Transverse colon (tissue), 4 donors: ENCODE results near the gene ADK. TPM values are rescaled to one million over a fixed set of nuclear protein-coding genes. Genes with fewer than 3 reads are reported as not detected.
"Not testable (repeated sequence)": the region's sequence is repeated elsewhere in the genome, so short reads cannot be mapped to it uniquely, and the experiment has no call there.

Source experiments
- DNase-seq: peaks from one replicate; pipeline ENCODE4 v3.0.0-alpha.2; 2019
- H3K27ac ChIP-seq, 4 donors: fragments of 200-600 bp; sonication (generic); 2 replicates each; pipeline ENCODE4 v1.5.1; 2016 to 2018; ENCODE audit warnings: inconsistent platforms in 4 of 4
- H3K27me3 ChIP-seq: fragments of 200-600 bp; sonication (generic); 2 replicates; pipeline ENCODE4 v1.5.1; 2017; ENCODE audit warnings: inconsistent platforms
- H3K36me3 ChIP-seq, 4 donors: fragments of 200-600 bp; sonication (generic); 2 replicates each; pipeline ENCODE4 v1.5.1; 2017 to 2019; ENCODE audit warnings: inconsistent platforms in 4 of 4
- H3K4me1 ChIP-seq, 4 donors: fragments of 200-600 bp; sonication (generic); 2 replicates each; pipeline ENCODE4 v1.5.1; 2017 to 2020; ENCODE audit warnings: inconsistent platforms in 4 of 4
- H3K4me3 ChIP-seq, 4 donors: fragments of 200-600 bp; sonication (generic); 1 replicate in 1 of 4; 2 replicates in 3 of 4; pipeline versions ENCODE4 v1.5.1 to v1.6.1; 2017 to 2019; ENCODE audit warnings: inconsistent platforms in 4 of 4
- H3K9me3 ChIP-seq, 2 donors: fragments of 200-600 bp; sonication (generic); 2 replicates each; pipeline ENCODE4 v1.5.1; 2017 to 2019; ENCODE audit warnings: inconsistent platforms in 2 of 2
- EP300 ChIP-seq: sonication (generic); formaldehyde crosslinking; IDR thresholded peaks from one replicate; pipeline ENCODE4 v1.6.1; 2017; ENCODE audit warnings: antibody characterized with exemption, low read depth
- POLR2A ChIP-seq: fragments of 450-650 bp; IDR thresholded peaks from one replicate; pipeline ENCODE4 v1.6.1; 2016; ENCODE audit warnings: antibody characterized with exemption, mild to moderate bottlenecking, moderate library complexity
- POLR2AphosphoS5 ChIP-seq, 3 donors: sonication (generic); formaldehyde crosslinking; IDR thresholded peaks; one replicate each; pipeline ENCODE4 v1.6.1; 2016; ENCODE audit warnings: antibody characterized with exemption in 3 of 3
- WGBS, 2 donors: methylation state at CpG; one replicate each; pipeline ENCODE4 v1.1.5; 2018; ENCODE audit warnings: low coverage in 1 of 2; 5-methylcytosine and 5-hydroxymethylcytosine counted together
- in situ Hi-C, 4 donors: fragments of 200-750 bp; cut with MboI; loops; one replicate each; pipeline versions ENCODE4 v1.15.0 to v1.15.1; 2017; ENCODE audit warnings: low sequenced_read_pairs in 3 of 4, low pct_ligation_motif_present in 1 of 4, low pct_unique_long_range_greater_than_20kb in 1 of 4
- intact Hi-C: fragments of 100-400 bp; cut with DNase I; formaldehyde crosslinking; loops from one replicate; pipeline ENCODE4 v1.15.1; 2023; ENCODE audit warnings: low total_unique reads
- total RNA-seq, 4 donors: library from RNA; depleted of rRNA; stranded (reverse); fragments of >200 nt; gene quantifications; one replicate each; pipeline ENCODE4 v1.1.0, GENCODE V29; 2016
- TF ChIP-seq, protein P1 (sequence below), 5 experiments: fragments of 200-600 bp in 3 of 5; fragments of 450-650 bp in 2 of 5; sonication (generic) in 3 of 5; IDR thresholded peaks; 1 replicate in 2 of 5; 2 replicates in 3 of 5; pipeline ENCODE4 v1.5.1; 2016 to 2017; ENCODE audit warnings: antibody characterized with exemption in 5 of 5, inconsistent platforms in 3 of 5, mild to moderate bottlenecking in 2 of 5, moderate library complexity in 1 of 5

ADK gene
- total RNA-seq, 4 donors from 2014 or later = 6.8 to 25.2 (median 14.8) TPM

DNA sequence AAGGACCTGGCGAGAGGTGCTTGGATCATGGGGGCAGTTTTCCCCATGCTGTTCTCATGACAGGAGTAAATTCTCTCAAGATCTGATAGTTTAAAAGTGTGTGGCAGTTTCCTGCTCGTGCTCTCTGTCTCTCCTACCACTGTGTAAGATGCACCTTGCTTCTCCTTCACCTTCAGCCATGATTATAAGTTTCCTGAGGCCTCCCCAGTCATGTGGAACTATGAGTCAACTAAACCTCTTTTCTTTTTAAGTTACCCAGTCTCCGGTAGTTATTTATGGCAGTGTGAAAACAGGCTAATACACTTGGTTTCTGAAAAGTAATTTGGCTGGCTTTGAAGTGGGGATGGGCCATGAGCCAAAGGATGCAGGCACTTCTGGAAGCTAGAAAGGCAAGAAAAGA, 407.4 kb downstream of the ADK start:
- WGBS, 2 donors = 86 to 89% methylated on average over 2 to 3 of the region's 3 CpGs
- no peaks in the 10 kb centered on the region for H3K27me3 ChIP-seq
- no peak overlapping the region for H3K4me3 ChIP-seq
- TF ChIP-seq, protein P1, sequence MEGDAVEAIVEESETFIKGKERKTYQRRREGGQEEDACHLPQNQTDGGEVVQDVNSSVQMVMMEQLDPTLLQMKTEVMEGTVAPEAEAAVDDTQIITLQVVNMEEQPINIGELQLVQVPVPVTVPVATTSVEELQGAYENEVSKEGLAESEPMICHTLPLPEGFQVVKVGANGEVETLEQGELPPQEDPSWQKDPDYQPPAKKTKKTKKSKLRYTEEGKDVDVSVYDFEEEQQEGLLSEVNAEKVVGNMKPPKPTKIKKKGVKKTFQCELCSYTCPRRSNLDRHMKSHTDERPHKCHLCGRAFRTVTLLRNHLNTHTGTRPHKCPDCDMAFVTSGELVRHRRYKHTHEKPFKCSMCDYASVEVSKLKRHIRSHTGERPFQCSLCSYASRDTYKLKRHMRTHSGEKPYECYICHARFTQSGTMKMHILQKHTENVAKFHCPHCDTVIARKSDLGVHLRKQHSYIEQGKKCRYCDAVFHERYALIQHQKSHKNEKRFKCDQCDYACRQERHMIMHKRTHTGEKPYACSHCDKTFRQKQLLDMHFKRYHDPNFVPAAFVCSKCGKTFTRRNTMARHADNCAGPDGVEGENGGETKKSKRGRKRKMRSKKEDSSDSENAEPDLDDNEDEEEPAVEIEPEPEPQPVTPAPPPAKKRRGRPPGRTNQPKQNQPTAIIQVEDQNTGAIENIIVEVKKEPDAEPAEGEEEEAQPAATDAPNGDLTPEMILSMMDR (IDR thresholded peaks at IDR 0.05) = no peak
- no peak for TF ChIP-seq EP300
- no peak for TF ChIP-seq POLR2AphosphoS5 (IDR thresholded peaks at IDR 0.05)
- no peak for TF ChIP-seq POLR2A
- H3K27ac ChIP-seq = no peak overlapping the region
- intact Hi-C loops (no loop called here), in situ Hi-C loops (no loop called here)
- no peaks in the 10 kb centered on the region for H3K36me3 ChIP-seq
- H3K4me1 ChIP-seq = no peaks in the 10 kb centered on the region
- no peaks in the 10 kb centered on the region for H3K9me3 ChIP-seq
- DNase-seq = no peak

DNA sequence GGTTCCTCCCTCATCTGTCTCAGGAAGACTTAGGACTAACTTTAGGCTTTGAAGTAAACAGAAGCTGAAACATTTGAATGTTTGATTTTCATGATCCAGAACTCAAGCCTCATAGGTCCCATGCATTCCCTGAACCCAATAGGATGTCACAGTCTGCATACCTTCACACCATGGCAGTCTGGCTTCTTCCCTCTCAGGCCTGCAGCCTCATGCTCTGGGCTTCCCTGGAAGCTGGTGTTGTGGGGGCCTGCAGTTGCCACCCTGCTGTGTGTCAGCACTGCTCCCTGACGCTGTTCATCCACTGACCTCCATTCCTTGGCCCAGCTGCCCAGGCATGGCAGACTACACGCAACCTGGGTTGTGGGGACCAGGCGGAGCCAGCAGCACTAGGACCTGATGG, 407.9 kb downstream of the ADK start:
- no peaks in the 10 kb centered on the region for H3K27me3 ChIP-seq
- in situ Hi-C loops = no loop called here

DNA sequence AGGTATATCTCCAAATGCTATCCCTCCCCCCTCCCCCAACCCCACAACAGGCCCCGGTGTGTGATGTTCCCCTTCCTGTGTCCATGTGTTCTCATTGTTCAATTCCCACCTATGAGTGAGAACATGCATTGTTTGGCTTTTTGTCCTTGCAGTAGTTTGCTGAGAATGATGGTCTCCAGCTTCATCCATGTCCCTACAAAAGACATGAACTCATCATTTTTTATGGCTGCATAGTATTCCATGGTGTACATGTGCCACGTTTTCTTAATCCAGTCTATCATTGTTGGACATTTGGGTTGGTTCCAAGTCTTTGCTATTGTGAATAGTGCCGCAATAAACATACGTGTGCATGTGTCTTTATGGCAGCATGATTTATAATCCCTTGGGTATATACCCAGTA, 417.9 kb downstream of the ADK start:
- H3K4me3 ChIP-seq, intact Hi-C loops, H3K9me3 ChIP-seq, DNase-seq, H3K36me3 ChIP-seq, in situ Hi-C loops, H3K27me3 ChIP-seq, H3K4me1 ChIP-seq, H3K27ac ChIP-seq: not testable (repeated sequence)
- 96% methylated on average over 3 of the region's 4 CpGs; no CpG with 5 or more reads in 1 of the 2 donors for WGBS, 2 donors

More for the DNA sequence above, 407.9 kb downstream of the ADK start:
- WGBS, 2 donors = 94 to 100% methylated on average over 1 to 3 of the region's 3 CpGs
- Histone ChIP-seq H3K27ac (no peak overlapping the region), H3K9me3 (no peaks in the 10 kb centered on the region), H3K4me1 (no peaks in the 10 kb centered on the region), H3K36me3 (no peaks in the 10 kb centered on the region), H3K4me3 (no peak overlapping the region)
- intact Hi-C loops = no loop called here
- TF ChIP-seq POLR2AphosphoS5 (IDR thresholded peaks at IDR 0.05) (no peak), POLR2A (no peak), EP300 (no peak)
- TF ChIP-seq, protein P1 (IDR thresholded peaks at IDR 0.05) = no peak
- DNase-seq = no peak

DNA sequence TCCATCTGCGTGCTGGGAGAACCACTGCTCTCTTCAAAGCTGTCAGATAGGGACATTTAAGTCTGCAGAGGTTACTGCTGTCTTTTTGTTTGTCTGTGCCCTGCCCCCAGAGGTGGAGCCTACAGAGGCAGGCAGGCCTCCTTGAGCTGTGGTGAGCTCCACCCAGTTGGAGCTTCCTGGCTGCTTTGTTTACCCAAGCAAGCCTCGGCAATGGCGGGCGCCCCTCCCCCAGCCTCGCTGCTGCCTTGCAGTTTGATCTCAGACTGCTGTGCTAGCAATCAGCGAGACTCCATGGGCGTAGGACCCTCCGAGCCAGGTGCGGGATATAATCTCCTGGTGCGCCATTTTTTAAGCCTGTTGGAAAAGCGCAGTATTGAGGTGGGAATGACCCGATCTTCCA, 422.5 kb downstream of the ADK start:
- H3K36me3 ChIP-seq, H3K9me3 ChIP-seq, in situ Hi-C loops, H3K27ac ChIP-seq, H3K4me3 ChIP-seq, intact Hi-C loops, H3K27me3 ChIP-seq, H3K4me1 ChIP-seq, DNase-seq: not testable (repeated sequence)
- WGBS, 2 donors = 91% methylated on average over 12 of the region's 12 CpGs; no CpG with 5 or more reads in 1 of the 2 donors

DNA sequence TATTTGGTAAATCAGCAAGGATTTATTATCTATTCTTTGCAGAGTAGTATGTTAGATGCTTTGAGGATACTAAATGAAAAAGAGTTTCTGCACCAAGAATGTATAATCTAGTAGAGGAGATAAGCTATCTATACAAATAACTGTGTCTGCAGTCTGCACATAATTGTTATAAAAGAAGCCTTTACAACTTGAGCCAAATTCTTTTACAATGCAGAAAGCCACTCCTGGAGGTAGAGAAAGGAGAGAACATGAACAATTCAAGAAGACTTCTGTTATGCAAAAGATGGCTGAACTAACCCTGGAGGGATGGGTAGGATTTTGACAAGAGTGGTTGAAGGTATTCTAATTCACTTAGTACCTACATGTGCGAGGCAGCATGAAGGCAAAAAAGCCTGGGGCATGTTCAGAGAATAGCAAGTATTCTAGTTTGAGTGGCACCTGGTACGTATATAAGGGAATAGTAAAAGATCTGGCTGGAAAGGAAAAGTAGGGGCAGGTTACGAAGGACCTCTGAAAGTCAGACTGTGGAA, 424.2 kb downstream of the ADK start:
- TF ChIP-seq POLR2AphosphoS5 (IDR thresholded peaks at IDR 0.05) (no peak), POLR2A (no peak), EP300 (no peak)
- TF ChIP-seq, protein P1 (IDR thresholded peaks at IDR 0.05) = no peak
- Histone ChIP-seq H3K4me3 (no peak overlapping the region), H3K36me3 (no peaks in the 10 kb centered on the region), H3K4me1 (no peaks in the 10 kb centered on the region), H3K9me3 (no peaks in the 10 kb centered on the region), H3K27ac (no peak overlapping the region), H3K27me3 (no peaks in the 10 kb centered on the region)
- 92 to 96% methylated on average over 3 of the region's 3 CpGs for WGBS, 2 donors
- in situ Hi-C loops (no loop called here), intact Hi-C loops (no loop called here)
- no peak for DNase-seq
